ENCODE measurements around the gene TYW1B. TPM values are rescaled to one million over a fixed set of nuclear protein-coding genes. Genes with fewer than 3 reads are reported as not detected.
"Not testable (repeated sequence)": the region's sequence is repeated elsewhere in the genome, so short reads cannot be mapped to it uniquely, and the experiment has no call there.

The TYW1B gene
- total RNA-seq, 1 donor from 2014 or later, result 3.1 TPM

DNA sequence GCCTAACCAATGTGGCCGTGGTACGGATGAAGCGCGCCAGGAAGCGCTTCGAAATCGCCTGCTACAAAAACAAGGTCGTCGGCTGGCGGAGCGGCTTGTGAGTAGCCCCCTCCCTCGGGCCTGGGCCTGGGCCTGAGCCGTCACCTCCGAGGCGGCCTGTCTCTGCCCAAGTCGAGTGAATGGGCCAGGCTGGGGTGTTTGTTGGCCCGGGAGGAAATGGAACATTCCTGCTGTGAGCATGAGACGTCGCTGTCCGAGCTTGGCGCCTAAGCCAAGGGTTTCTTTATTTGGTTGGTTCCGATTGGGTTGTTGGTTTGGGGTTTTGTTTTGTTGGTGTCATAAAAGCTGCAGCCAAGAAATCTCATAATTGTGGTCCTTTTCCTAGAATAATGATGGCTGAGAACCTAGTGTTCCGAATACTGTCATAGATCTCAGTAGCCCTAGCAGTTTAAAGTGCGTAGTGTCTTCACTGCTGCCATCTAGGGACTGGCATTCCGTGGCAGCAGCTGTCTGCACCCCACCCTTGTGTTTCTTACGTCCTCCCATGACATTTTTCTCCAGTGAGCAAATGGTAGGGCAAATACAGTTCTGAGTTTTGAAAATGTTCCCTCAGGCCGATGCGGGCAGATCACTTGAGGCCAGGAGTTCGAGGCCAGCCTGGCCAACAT is 1.8 kb upstream of the TYW1B start:
- TF ChIP-seq, protein P1, sequence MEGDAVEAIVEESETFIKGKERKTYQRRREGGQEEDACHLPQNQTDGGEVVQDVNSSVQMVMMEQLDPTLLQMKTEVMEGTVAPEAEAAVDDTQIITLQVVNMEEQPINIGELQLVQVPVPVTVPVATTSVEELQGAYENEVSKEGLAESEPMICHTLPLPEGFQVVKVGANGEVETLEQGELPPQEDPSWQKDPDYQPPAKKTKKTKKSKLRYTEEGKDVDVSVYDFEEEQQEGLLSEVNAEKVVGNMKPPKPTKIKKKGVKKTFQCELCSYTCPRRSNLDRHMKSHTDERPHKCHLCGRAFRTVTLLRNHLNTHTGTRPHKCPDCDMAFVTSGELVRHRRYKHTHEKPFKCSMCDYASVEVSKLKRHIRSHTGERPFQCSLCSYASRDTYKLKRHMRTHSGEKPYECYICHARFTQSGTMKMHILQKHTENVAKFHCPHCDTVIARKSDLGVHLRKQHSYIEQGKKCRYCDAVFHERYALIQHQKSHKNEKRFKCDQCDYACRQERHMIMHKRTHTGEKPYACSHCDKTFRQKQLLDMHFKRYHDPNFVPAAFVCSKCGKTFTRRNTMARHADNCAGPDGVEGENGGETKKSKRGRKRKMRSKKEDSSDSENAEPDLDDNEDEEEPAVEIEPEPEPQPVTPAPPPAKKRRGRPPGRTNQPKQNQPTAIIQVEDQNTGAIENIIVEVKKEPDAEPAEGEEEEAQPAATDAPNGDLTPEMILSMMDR (conservative IDR thresholded peaks at IDR 0.05), result peak; percentile 49
- not testable (repeated sequence) for H3K9me3 Mint-ChIP-seq

DNA sequence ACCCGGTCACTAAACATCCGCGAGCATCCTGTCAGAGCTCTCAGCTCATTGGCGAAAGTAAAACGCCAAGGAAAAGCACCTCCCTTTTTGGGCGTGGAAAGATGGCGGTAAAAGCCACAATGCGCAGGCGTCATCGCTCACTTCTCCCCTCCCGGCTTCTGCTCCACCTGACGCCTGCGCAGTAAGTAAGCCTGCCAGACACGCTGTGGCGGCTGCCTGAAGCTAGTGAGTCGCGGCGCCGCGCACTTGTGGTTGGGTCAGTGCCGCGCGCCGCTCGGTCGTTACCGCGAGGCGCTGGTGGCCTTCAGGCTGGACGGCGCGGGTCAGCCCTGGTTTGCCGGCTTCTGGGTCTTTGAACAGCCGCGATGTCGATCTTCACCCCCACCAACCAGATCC is 1.3 kb upstream of the TYW1B start:
- H3K4me1 Mint-ChIP-seq (ENCODE audit: unreplicated experiment), result peaks cover 15% of the 10 kb centered on the region
- H3K36me3 Mint-ChIP-seq, result peaks cover 13% of the 10 kb centered on the region
- peak overlapping the region; percentile 96 for H3K4me3 Mint-ChIP-seq
- H3K27me3 Mint-ChIP-seq, H3K9me3 Mint-ChIP-seq: not testable (repeated sequence)
- H3K27ac Mint-ChIP-seq, result peak overlapping the region; percentile 98
- DNase-seq (ENCODE audit: extremely low spot score, unreplicated experiment), result peak; percentile 94

More for the DNA sequence above, 1.8 kb upstream of the TYW1B start:
- H3K4me3 Mint-ChIP-seq, result peak overlapping the region; percentile 96
- not testable (repeated sequence) for DNase-seq (ENCODE audit: extremely low spot score, unreplicated experiment); H3K27me3 Mint-ChIP-seq
- H3K4me1 Mint-ChIP-seq (ENCODE audit: unreplicated experiment), result peaks cover 15% of the 10 kb centered on the region
- peak overlapping the region; percentile 98 for H3K27ac Mint-ChIP-seq
- H3K36me3 Mint-ChIP-seq, result peaks cover 13% of the 10 kb centered on the region

DNA sequence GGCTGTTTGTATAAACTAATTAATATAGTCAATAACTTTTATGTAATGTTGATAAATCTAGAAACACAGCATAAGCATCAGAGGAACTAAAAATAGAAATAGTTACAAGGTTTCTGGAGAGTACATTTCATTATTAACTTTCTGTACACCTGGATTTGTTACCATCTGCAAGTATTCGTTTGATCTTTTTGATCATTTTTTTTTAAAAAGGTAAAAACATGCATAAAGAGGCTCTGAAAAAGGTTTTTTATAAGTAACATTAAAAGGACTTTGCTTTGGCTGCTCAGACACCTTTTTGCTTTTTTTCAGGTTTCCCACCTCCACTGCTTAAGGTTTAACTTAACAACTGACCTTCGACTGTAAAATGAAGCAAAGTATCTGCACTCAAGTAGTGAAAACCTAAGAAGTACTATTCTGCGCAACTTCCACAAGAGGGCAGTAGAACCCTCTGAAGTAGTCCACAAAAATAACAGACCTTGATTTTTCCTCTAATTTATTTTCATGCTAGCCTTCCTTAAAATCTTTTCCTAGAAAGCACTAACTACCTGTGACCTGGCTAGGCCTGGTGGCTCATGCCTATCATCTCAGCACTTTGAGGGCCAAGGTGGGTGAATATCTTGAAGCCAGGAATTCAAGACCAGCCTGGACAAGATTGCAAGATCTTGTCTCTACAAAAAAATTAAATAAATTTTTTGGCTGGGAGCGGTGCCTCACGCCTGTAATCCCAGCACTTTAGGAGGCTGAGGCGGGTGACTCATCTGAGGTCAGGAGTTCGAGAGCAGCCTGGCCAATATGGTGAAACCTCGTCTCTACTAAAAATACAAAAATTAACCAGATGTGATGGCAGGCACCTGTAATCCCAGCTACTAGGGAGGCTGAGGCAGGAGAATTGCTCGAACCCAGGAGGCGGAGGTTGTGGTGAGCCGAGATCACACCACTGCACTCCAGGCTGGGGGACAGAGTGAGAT is 4.0 kb downstream of the TYW1B start:
- peaks cover 11% of the 10 kb centered on the region for H3K4me1 Mint-ChIP-seq (ENCODE audit: unreplicated experiment)
- DNase-seq (ENCODE audit: extremely low spot score, unreplicated experiment); H3K36me3 Mint-ChIP-seq; H3K27me3 Mint-ChIP-seq; H3K9me3 Mint-ChIP-seq; H3K4me3 Mint-ChIP-seq; H3K27ac Mint-ChIP-seq: not testable (repeated sequence)
- TF ChIP-seq, protein P1 (conservative IDR thresholded peaks at IDR 0.05), result peak; percentile 73

DNA sequence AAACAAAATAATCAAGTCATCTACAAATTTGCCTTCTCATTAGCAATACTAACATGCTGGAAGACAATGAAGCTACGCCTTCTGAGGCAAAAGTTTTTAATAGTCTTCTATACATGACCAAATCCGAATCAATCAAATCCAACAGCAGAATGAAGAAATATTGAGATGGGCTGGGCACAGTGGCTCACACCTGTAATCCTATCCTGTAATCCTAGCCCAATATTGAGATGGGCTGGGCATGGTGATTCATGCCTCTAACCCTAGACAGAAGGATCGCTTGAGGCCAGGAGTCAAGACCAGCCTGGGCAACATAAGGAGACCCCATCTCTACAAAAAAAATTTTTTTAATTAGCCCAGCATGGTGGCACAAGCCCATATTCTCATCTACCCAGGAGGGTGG is 5.5 kb downstream of the TYW1B start:
- not testable (repeated sequence) for H3K4me1 Mint-ChIP-seq (ENCODE audit: unreplicated experiment); H3K27me3 Mint-ChIP-seq; H3K27ac Mint-ChIP-seq; H3K4me3 Mint-ChIP-seq; DNase-seq (ENCODE audit: extremely low spot score, unreplicated experiment); H3K9me3 Mint-ChIP-seq
- H3K36me3 Mint-ChIP-seq, result peaks cover 11% of the 10 kb centered on the region

DNA sequence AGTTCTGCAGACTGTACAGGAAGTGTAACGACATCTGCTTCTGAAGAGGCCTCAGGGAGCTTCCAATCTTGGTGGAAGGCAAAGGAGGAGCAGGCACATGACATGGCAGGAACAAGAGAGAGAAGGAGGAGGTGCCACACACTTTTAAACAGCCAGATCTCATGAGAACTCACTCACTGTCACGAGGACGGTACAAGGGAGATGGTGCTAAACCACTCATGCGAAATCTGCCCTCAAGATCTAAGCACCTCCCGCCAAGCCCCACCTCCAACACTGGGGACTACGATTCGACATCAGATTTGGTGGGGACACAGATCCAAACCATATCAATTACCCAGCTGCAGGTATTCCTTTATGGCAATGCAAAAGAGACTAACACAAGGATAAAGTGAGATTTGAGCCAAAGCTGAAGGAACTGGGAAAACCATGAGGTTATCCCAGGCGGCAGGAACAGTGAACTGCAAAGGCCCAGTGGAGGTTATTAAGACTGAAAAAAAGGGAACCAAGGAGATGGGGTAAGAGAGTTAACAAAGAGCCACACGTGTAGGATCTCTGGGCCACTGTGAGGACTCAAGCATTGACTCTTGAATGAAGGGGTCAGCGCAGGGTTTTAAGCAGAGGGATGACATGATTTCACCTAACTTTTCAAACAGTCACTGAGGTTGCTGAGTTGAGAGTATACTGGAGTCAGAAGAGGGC is 9.2 kb downstream of the TYW1B start:
- H3K36me3 Mint-ChIP-seq, result peaks cover 11% of the 10 kb centered on the region
- H3K4me3 Mint-ChIP-seq; H3K4me1 Mint-ChIP-seq (ENCODE audit: unreplicated experiment); DNase-seq (ENCODE audit: extremely low spot score, unreplicated experiment); H3K9me3 Mint-ChIP-seq; H3K27ac Mint-ChIP-seq; H3K27me3 Mint-ChIP-seq: not testable (repeated sequence)

DNA sequence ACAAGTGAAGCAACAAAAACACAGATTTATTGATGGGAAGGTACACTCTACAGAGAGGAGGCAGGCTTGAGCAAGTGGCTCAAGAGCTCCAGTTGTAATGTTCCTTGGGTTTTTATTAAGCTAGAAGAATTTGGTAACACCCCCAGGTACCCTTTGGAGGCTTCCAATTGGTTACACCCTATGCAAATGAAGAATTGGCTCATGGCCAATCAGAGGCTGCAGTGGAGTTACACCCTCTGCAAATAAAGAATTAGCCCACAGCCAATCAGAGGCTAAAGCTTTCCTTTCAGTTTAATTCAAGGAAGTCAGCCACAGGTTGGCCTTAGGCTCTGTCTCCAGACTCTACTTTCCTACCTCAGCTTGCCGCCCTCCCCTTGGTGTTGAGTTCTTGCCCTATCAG is 10.3 kb downstream of the TYW1B start:
- not testable (repeated sequence) for H3K27ac Mint-ChIP-seq; DNase-seq (ENCODE audit: extremely low spot score, unreplicated experiment)
- H3K36me3 Mint-ChIP-seq, result peaks cover 11% of the 10 kb centered on the region

DNA sequence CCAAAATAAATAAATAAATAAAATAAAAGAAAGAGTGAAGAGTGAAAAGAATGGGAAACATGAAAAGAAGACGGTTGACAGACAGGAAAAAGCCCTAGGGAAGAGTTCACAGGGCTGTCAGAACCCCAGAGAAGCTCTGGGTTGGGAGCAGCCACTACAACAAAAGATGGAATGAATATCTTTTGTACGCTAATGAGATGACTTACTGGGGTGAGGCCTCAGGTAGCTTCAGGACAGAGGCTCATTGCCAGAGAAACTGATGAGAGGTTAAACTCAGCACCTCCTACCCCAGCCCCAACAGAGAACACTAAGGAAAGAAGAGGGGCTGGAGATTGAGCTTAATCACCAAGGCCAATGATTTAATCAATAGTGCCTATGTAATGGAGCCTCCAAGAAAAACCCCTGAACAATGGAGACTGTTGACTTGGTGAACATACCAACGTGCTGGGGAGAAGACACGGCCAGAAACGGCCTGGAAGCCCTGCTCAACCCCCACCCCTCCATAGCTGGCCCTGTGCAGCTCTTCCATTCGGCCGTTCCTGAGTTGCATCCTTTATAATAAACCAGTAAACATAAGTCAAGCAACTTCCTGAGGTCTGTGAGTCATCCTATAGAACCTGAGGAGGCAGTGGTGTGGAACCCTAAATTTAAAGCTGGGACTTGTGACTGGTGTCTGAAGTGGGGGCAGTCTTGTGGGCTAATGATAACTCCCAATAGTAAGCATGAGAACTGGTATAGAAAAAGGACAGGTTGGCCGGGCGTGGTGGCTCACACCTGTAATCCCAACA is 11.4 kb downstream of the TYW1B start:
- not testable (repeated sequence) for DNase-seq (ENCODE audit: extremely low spot score, unreplicated experiment); H3K9me3 Mint-ChIP-seq; H3K4me1 Mint-ChIP-seq (ENCODE audit: unreplicated experiment); H3K27me3 Mint-ChIP-seq; H3K4me3 Mint-ChIP-seq
- H3K36me3 Mint-ChIP-seq, result peaks cover 11% of the 10 kb centered on the region
- peak overlapping the region; percentile 50 for H3K27ac Mint-ChIP-seq

More for the DNA sequence above, 10.3 kb downstream of the TYW1B start:
- H3K4me1 Mint-ChIP-seq (ENCODE audit: unreplicated experiment); H3K27me3 Mint-ChIP-seq; H3K4me3 Mint-ChIP-seq; H3K9me3 Mint-ChIP-seq: not testable (repeated sequence)

DNA sequence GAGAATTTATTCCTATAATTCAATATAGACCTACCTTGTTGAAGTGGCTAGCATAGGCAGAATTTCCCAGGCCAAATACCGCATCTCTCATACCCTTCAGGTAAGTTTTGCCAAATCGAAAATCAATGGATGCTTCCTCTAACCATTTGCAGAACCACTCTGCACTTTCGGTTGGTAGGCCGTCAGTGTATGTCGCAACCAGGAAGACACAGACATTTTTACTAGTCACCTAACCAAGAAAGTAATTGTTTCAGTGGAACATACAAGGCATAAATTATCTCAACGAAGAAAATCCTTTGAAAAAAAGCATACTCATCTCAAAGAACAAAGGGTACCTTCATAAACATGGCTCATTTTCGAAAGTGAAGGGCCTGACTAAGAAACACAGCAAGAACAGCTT is 17.6 kb downstream of the TYW1B start:
- DNase-seq (ENCODE audit: extremely low spot score, unreplicated experiment); H3K4me3 Mint-ChIP-seq; H3K4me1 Mint-ChIP-seq (ENCODE audit: unreplicated experiment); H3K9me3 Mint-ChIP-seq; H3K27ac Mint-ChIP-seq; H3K27me3 Mint-ChIP-seq: not testable (repeated sequence)
- peaks cover 16% of the 10 kb centered on the region for H3K36me3 Mint-ChIP-seq

DNA sequence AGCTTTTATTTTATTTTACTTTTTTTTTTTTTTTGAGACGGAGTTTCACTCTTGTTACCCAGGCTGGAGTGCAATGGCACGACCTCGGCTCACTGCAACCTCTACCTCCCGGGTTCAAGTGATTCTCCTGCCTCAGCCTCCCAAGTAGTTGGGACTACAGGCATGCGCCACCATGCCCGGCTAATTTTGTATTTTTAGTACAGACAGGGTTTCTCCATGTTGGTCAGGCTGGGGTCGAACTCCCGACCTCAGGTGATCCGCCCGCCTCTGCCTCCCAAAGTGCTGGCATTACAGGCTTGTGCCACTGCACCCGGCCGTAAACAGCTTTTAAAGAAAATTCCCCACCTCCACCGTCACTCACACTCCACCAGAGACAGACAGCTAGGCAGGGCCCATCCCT is 19.5 kb downstream of the TYW1B start:
- not testable (repeated sequence) for H3K4me3 Mint-ChIP-seq; H3K27ac Mint-ChIP-seq; DNase-seq (ENCODE audit: extremely low spot score, unreplicated experiment); H3K27me3 Mint-ChIP-seq; H3K4me1 Mint-ChIP-seq (ENCODE audit: unreplicated experiment); H3K9me3 Mint-ChIP-seq
- H3K36me3 Mint-ChIP-seq, result peaks cover 17% of the 10 kb centered on the region

DNA sequence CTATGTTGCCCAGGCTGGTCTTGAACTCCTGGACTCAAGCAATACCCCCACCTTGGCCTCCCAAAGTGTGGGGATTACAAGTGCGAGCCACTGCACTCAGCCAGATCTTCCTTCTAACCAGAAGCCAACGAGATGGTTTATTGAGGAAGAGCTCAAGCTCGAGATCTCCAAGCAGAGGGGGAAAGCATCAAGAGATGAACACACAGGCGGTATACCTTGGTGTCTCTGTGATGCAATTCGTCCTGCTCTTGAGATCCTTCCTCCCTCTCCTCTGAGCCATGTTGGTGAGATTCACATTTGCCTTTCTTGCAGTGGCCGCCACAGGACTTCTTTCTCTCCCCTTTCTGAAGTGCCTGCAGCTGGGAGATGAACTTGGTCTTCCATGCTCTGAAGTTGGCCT is 21.1 kb downstream of the TYW1B start:
- H3K4me1 Mint-ChIP-seq (ENCODE audit: unreplicated experiment); DNase-seq (ENCODE audit: extremely low spot score, unreplicated experiment); H3K27ac Mint-ChIP-seq; H3K4me3 Mint-ChIP-seq; H3K9me3 Mint-ChIP-seq; H3K27me3 Mint-ChIP-seq: not testable (repeated sequence)
- peaks cover 20% of the 10 kb centered on the region for H3K36me3 Mint-ChIP-seq

All from type B pancreatic cell (in vitro differentiated cells).